ENCODE measurements around the gene TBC1D22B.

TBC1D22B gene, protein sequence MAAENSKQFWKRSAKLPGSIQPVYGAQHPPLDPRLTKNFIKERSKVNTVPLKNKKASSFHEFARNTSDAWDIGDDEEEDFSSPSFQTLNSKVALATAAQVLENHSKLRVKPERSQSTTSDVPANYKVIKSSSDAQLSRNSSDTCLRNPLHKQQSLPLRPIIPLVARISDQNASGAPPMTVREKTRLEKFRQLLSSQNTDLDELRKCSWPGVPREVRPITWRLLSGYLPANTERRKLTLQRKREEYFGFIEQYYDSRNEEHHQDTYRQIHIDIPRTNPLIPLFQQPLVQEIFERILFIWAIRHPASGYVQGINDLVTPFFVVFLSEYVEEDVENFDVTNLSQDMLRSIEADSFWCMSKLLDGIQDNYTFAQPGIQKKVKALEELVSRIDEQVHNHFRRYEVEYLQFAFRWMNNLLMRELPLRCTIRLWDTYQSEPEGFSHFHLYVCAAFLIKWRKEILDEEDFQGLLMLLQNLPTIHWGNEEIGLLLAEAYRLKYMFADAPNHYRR

GRCh38 chr6:37257634-37258404, at the start of gene TBC1D22B, which contains the start of gene TMEM217:
Gene TBC1D22B, plus strand, starts transcription at chr6:37257772. Its CDS starts 146 bp downstream, at chr6:37257918.
Gene TMEM217, minus strand, starts transcription at chr6:37258144. Its CDS starts 39,114 bp downstream, at chr6:37219030.
- DNase-seq, result peak; percentile 93

DNA sequence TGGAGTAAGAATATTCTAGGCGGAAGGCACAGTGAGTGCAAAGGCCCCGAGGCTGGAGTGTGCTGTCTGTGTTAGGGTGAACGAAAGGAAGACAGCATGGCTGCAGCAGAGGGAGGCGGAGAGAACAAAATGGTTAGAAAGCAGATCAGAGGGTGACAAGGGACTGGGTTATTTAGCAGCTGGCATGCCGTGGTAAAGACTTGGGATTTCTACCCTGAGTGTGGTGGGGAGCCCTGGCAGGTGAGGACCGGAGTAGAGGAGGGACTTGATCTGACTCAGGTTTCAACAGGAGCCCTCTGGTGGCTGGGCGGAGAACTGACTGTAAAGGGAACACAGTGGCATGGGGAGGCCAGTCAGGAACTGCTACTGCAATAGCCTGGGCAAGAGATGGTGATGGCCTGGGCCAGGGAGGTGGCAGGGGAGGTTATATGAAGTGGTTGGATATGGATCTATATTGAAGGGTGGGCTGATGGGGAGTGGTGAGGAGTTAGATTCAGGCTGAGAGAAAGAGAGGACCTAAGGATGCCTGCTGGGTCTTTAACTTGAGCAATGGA, 49.6 kb upstream of the TBC1D22B start:
- peak; percentile 50 for DNase-seq

DNA sequence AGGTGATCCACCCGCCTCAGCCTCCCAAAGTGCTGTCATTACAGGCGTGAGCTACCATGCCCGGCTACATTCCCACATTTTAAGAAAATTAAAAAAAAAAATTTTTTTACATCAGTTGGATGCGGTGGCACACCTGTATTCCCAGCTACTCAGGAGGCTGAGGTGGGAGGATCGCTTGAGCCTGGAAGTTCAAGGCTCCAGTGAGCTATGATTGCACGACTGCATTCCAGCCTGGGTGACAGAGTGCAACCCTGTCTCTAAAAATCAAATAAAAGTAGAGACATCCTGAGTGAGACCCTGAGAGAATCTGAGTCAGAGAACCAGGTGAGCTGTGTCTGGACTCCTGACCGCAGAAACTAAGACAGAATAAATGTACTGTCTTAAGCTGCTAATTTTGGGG, 48.8 kb upstream of the TBC1D22B start:
- no peak for DNase-seq

DNA sequence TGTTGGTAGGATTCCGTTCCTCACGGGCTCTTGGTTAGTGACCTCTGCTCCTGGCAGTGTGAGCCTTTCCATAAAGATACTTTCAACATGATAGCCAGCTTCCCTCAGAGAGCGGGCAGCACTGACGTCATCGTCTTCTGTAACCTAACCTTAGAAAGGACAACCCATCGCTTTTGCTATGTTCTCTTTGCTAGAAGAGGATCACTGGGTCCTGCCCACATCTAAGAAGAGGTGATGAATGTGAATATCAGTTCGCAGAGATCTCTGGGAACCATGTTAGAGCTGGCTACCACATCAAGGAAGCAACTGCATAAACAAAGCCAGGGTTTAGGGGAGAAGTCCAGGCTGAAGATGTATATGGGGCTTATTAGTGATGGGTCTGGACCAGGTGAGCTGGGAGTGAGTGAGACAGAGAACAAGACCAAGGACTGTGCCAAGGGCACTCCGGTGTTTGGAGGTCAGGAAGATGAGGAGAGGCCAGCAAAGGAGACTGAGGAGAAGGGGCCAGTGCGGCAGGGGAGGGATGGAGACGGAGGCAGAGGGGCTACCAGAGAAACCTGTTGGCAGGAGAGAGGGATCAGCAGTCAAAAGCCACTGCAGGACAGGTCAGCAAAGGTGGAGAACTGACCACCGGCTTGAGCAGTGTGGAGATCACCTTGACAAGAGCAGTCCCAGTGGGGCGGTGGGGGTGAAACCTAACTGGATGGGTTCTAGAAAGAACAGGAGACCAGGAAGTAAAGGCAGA, 47.9 kb upstream of the TBC1D22B start:
- no peak for DNase-seq

GRCh38 chr6:37210313-37210968, 47.1 kb upstream of the TBC1D22B start:
- peak; percentile 62 for DNase-seq

- no peak for DNase-seq
Measured at GRCh38 chr6:37212268-37212667, 45.3 kb upstream of the TBC1D22B start.

DNA sequence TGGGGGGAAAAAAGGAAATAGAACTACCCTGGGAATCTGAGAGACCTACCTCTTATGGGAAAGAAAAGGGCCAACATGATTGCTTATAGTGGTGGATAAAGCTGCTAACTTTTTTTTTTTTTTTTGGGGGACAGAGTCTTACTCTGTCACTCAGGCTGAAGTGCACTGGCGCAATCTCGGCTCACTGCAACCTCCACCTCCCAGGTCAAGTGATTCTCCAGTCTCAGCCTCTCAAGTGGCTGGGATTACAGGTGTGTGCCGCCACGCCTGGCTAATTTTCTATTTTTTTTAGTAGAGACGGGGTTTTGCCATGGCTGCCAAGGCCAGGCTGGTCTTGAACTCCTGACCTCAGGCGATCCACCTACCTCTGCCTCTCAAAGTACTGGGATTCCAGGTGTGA, 39.5 kb upstream of the TBC1D22B start:
- DNase-seq, result no peak

DNA sequence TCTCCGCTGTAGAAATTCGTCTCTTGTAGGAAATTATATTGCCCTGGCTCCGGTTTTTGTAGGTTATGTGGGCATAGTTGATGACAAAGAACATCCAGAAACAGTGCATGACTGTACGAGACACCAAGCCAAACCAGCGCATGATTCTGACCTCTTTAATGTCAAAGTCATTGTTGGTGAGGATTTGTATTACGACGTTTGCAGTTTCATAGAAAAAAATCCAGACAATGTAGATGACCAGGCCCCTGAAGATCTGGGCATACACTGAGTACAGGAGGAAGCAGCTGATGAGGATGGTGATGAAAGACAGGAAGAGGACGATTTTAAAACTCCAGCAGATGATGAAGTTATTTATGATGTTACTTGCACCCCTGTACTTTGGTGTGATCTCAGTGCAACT, 39.1 kb upstream of the TBC1D22B start:
- no peak for DNase-seq

- DNase-seq, result no peak
Measured at GRCh38 chr6:37221585-37222124, 35.9 kb upstream of the TBC1D22B start.

GRCh38 chr6:37222125-37222967, 35.2 kb upstream of the TBC1D22B start:
- DNase-seq, result peak; percentile 95

DNA sequence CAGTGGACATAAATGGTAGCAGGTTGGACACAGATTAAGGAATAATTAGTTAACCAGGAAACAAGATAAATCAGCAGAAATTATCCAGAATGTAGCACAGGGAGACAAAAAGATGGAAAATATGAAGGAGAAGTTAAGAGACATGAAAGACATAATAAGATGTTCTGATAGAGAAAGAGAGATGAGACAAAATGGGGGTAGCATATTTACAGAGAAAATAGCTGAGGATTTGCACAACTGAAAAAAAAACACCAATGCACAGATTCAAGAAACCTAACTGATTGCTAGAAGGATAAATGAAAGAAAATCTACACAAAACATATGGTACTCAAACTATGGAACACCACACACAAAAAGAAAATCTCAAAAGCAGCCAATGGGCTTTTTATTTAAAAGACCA, 34.6 kb upstream of the TBC1D22B start:
- no peak for DNase-seq

GRCh38 chr6:37225350-37226169, 32.0 kb upstream of the TBC1D22B start:
- DNase-seq, result no peak

DNA sequence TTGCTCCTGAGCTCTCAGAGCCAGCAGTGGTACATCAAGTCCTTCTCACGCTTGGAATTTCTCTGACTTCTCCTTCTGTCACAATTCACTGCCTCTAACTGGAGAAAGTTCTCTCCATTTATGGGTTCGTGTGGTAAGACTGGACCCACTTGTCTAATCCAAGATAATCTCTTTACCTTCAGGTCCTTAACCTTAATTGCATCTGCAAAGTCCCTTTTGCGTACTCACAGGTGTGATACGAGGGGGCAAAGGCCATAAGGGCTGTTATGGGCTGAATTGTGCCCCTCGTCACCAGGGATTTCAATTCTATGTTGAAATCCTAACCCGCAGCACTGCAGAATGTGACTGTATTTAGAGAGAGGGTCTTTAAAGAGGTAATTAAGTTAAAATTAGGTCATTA, 27.5 kb upstream of the TBC1D22B start:
- DNase-seq, result no peak

DNA sequence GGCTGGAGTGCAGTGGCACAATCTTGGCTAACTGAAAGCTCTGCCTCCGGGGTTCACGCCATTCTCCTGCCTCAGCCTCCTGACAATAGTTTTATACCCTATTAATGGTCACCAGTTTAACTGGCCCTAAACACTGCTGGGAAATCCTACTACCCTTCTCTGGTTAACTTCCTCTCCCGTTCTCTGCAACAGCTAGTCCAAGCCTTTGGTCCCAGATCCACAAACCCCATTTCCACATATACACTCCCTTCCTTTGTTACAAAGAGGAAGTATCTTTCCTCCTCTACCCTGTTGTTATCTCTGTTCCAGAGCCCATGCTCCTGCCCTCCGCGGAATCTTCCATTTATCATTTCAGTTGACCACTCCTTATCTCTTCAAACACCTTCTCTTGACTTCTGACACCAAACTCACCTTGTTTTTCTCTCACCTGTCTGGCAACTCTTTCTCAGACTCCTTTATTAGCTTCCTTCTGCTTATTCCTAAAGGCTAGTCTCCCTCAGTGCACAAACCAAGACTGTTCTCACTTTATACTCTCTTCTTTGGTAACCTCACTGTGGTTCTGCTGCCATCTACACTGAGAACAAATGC, 25.0 kb upstream of the TBC1D22B start:
- DNase-seq, result no peak

GRCh38 chr6:37233541-37233940, 24.0 kb upstream of the TBC1D22B start:
- no peak for DNase-seq

GRCh38 chr6:37236921-37237320, 20.7 kb upstream of the TBC1D22B start:
- no peak for DNase-seq

DNA sequence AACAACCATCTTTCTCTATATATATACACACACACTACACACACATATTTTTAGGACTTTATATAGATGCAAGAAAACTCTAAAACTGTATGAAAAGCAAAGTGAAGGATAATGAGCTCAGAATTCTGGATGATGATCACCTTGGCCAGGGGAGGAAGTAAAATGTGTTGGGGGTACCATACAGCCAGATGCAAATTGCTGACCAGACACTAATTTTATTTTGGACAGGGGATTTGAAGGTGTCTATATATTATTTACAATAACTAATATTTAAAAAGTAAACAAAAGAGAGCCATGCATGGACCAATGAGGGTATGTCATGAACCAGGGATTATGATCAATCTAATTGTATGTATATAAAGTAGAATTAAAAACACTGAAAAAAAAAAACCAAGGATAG, 19.8 kb upstream of the TBC1D22B start:
- DNase-seq, result no peak

DNA sequence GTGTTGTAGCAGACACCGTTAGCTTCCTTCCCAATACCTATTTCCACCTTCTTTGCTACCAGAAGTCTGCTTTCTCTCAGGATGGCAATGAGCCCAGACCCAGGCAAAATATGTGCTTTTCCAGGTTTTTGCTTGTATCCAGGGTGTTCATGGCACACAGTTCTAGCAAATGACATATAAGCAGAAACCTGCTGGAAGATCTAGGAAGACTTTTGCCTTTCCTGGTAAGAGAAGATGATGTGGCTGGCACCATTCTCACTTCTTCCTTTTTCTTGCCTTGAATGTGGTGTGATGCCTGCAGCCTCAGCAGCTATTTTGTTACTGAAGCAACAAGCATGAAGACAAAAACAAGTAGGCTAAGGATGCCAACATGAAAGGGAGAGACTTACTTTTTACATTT, 19.2 kb upstream of the TBC1D22B start:
- DNase-seq, result no peak

DNA sequence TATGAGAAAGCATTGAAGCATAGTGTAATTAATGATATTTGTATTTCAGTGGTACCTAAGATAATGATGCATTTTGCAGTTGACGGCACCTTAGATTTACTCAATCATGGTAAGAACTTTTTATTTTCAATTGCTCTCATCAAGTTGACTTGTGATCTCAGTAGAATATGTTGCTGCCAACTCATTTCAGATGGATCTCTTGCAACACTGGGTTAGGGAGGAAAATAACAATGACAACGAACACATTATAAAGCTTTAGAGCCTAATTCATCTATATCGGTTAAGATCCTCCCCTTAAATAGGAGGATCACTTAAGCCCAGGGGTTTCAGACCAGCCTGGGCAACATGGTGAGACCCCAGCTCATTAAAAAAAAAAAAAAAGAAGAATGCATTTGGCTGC, 18.0 kb upstream of the TBC1D22B start:
- DNase-seq, result no peak
